HUDEP-2 (cell line): ENCODE results near the gene RSPO1.
"Not testable (repeated sequence)": the region's sequence is repeated elsewhere in the genome, so short reads cannot be mapped to it uniquely, and the experiment has no call there.

ENCODE experiments used
- DNase-seq, 76 experiments: peaks; one replicate each; lab custom pipeline; 2025; ENCODE audit not compliant: unreplicated experiment in 76 of 76; lab: John Stamatoyannopoulos, UW

RSPO1 gene

GRCh38 chr1:37622131-37622530, 12.6 kb downstream of the RSPO1 start:
- DNase-seq = peak in 1 of 76 experiments; percentile 5

- DNase-seq = no peak
These were observed 13.3 kb downstream of the RSPO1 start for GRCh38 chr1:37621326-37621870.

- no peak for DNase-seq
These were observed 14.0 kb downstream of the RSPO1 start for GRCh38 chr1:37620707-37621106.

- no peak for DNase-seq
These were observed 18.4 kb downstream of the RSPO1 start for GRCh38 chr1:37616330-37616729.

GRCh38 chr1:37614105-37614504, 20.6 kb downstream of the RSPO1 start:
- DNase-seq = no peak

GRCh38 chr1:37612186-37612585, 22.5 kb downstream of the RSPO1 start:
- no peak for DNase-seq

GRCh38 chr1:37609994-37610393, 24.7 kb downstream of the RSPO1 start:
- DNase-seq = no peak

- DNase-seq = no peak
These were observed 25.7 kb downstream of the RSPO1 start for GRCh38 chr1:37609002-37609401.

- DNase-seq = no peak
These were observed 28.0 kb downstream of the RSPO1 start for GRCh38 chr1:37606481-37607263.

GRCh38 chr1:37605806-37606474, 28.8 kb downstream of the RSPO1 start:
- no peak for DNase-seq

GRCh38 chr1:37605061-37605650, 29.5 kb downstream of the RSPO1 start:
- peak in 3 of 76 experiments; percentile 0 to 17 (median 8) for DNase-seq

GRCh38 chr1:37602750-37603694, 31.7 kb downstream of the RSPO1 start:
- DNase-seq = peak in 16 of 76 experiments; percentile 1 to 26 (median 12)

GRCh38 chr1:37601441-37601840, 33.3 kb downstream of the RSPO1 start:
- DNase-seq = no peak

- no peak for DNase-seq
These were observed 34.8 kb downstream of the RSPO1 start for GRCh38 chr1:37599940-37600339.

- no peak for DNase-seq
These were observed 38.5 kb downstream of the RSPO1 start for GRCh38 chr1:37596182-37596667.

- DNase-seq = peak in 75 of 76 experiments; percentile 12 to 96 (median 89)
These were observed 39.1 kb downstream of the RSPO1 start, which contains the start of gene GNL2 for GRCh38 chr1:37595440-37596181. Gene GNL2 (minus strand): TSS chr1:37595937. CDS start chr1:37595822, 115 bp downstream.

GRCh38 chr1:37593726-37594125, 41.0 kb downstream of the RSPO1 start:
- DNase-seq = no peak

GRCh38 chr1:37588939-37589338, 45.8 kb downstream of the RSPO1 start:
- DNase-seq = no peak

- DNase-seq = not testable (repeated sequence)
These were observed 50.1 kb downstream of the RSPO1 start for GRCh38 chr1:37584544-37584943.
